Measurements from ENCODE around the gene PPP1R3A. TPM values are rescaled to one million over a fixed set of nuclear protein-coding genes. Genes with fewer than 3 reads are reported as not detected.

The PPP1R3A gene
- total RNA-seq, 4 donors from 2014 or later = not detected

GRCh38 chr7:113878394-113878992 is 40.3 kb downstream of the PPP1R3A start:
- intact Hi-C loops (cut with DNase I; ENCODE audit: low total_unique reads) = no loop called here

GRCh38 chr7:113875224-113875623 is 43.6 kb downstream of the PPP1R3A start:
- 89 to 92% methylated on average over 2 of the region's 2 CpGs for WGBS, 2 donors

More at GRCh38 chr7:113878394-113878992, 40.3 kb downstream of the PPP1R3A start:
- TF ChIP-seq POLR2A (IDR thresholded peaks at IDR 0.05) = no peak
- TF ChIP-seq CTCF (IDR thresholded peaks at IDR 0.05) = no peak
- 76 to 78% methylated on average over 7 of the region's 7 CpGs for whole genome bisulfite sequencing, 2 donors
- DNase-seq (ENCODE audit: low spot score in 2 of 2) = no peak
- H3K4me3 ChIP-seq (ENCODE audit: low read depth, poor library complexity, severe bottlenecking) = no peak overlapping the region

GRCh38 chr7:113873554-113874151 is 45.2 kb downstream of the PPP1R3A start:
- H3K4me3 ChIP-seq (ENCODE audit: low read depth, poor library complexity, severe bottlenecking) = no peak overlapping the region
- TF ChIP-seq CTCF (IDR thresholded peaks at IDR 0.05) (no peak), POLR2A (IDR thresholded peaks at IDR 0.05) (no peak)
- DNase-seq (ENCODE audit: low spot score in 2 of 2) = no peak
- intact Hi-C loops (cut with DNase I; ENCODE audit: low total_unique reads) = no loop called here
- WGBS, 2 donors = 71 to 77% methylated on average over 2 of the region's 2 CpGs

More at GRCh38 chr7:113875224-113875623, 43.6 kb downstream of the PPP1R3A start:
- H3K4me3 ChIP-seq (ENCODE audit: low read depth, poor library complexity, severe bottlenecking) = no peak overlapping the region
- no peak for DNase-seq (ENCODE audit: low spot score in 2 of 2)
- intact Hi-C loops (cut with DNase I; ENCODE audit: low total_unique reads) = no loop called here
- TF ChIP-seq CTCF (IDR thresholded peaks at IDR 0.05) (no peak), POLR2A (IDR thresholded peaks at IDR 0.05) (no peak)

GRCh38 chr7:113872981-113873380 is 45.8 kb downstream of the PPP1R3A start:
- 95 to 96% methylated on average over 1 of the region's 1 CpG for WGBS, 2 donors
- no peak for DNase-seq (ENCODE audit: low spot score in 2 of 2)
- H3K4me3 ChIP-seq (ENCODE audit: low read depth, poor library complexity, severe bottlenecking) = no peak overlapping the region
- intact Hi-C loops (cut with DNase I; ENCODE audit: low total_unique reads) = no loop called here
- TF ChIP-seq POLR2A (IDR thresholded peaks at IDR 0.05) (no peak), CTCF (IDR thresholded peaks at IDR 0.05) (no peak)

- intact Hi-C loops (cut with DNase I; ENCODE audit: low total_unique reads) = no loop called here
- H3K4me3 ChIP-seq (ENCODE audit: low read depth, poor library complexity, severe bottlenecking) = no peak overlapping the region
- no peak for DNase-seq (ENCODE audit: low spot score in 2 of 2)
- no peak for TF ChIP-seq POLR2A (IDR thresholded peaks at IDR 0.05)
- TF ChIP-seq CTCF (IDR thresholded peaks at IDR 0.05) = no peak
- WGBS, 2 donors = 83 to 84% methylated on average over 2 of the region's 2 CpGs
Observed at GRCh38 chr7:113867325-113867724, 51.5 kb downstream of the PPP1R3A start.

Data from lower leg skin (tissue), 4 donors.